ENCODE measurements around the gene LYST. TPM values are rescaled to one million over a fixed set of nuclear protein-coding genes. Genes with fewer than 3 reads are reported as not detected.

The LYST gene
- total and polyA plus RNA-seq, 10 of the 15 experiments (the other 5 are each of a cell fraction or from before 2014, with no cell fraction given): 3.3 to 28.1 (median 5.6) TPM

DNA sequence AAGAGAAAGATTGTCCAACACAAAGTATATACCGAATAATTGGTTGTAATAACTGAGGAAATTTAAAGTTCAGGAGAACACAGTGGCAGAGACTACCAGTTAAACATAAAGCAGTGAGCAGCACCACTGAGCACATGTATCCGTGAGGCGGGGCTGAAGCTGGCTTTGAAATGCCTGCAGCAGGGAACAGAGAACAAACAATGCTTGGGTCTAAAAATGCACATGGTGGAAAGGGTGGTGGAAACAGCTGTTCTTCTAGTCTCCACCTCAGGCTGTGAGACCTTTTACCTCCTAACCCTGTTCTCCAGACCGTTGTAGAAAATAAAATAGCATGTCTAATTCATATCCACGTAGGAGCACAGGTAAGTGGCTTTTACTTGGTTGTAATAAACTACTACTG lies 209.4 kb downstream of the LYST start:
- no peaks in the 10 kb centered on the region for H3K4me1 ChIP-seq (ENCODE audit: control insufficient read depth, insufficient read depth, low read length)
- no peak overlapping the region for H2AFZ ChIP-seq (ENCODE audit: control insufficient read depth, low read depth, low read length)
- SMC1A ChIA-PET (ENCODE audit: uncharacterized antibody, unreplicated experiment): interaction anchor here (1.4 to 1.8 kb wide), 3 partner anchors 20 to 57 kb away, joined by 4 to 6 read pairs (median 4); no protein-coding TSS in a partner anchor
- H3K4me2 ChIP-seq (ENCODE audit: control insufficient read depth, insufficient read depth): no peak overlapping the region
- H3K79me2 ChIP-seq (ENCODE audit: control insufficient read depth, insufficient read depth, low read length): no peaks in the 10 kb centered on the region
- ATAC-seq (no peak), DNase-seq (ENCODE audit: low read depth, low spot score) (no peak), FAIRE-seq (no peak)
- 76% methylated on average over 5 of the region's 5 CpGs for WGBS (ENCODE audit: insufficient coverage, insufficient replicate concordance, low lambda C conversion rate, missing lambda C conversion rate)
- H3K27me3 ChIP-seq (replicated peaks in 1 of 2; ENCODE audit: control insufficient read depth in 2 of 2, insufficient read depth in 2 of 2, low read length in 1 of 2): no peaks in the 10 kb centered on the region
- no TSS peak for BruUV-seq (replicated peaks)
- POLR2A ChIA-PET: no interaction called here
- H3K9me3 ChIP-seq (replicated peaks; ENCODE audit: control insufficient read depth, insufficient read depth, low read length): no peaks in the 10 kb centered on the region
- intact Hi-C loops (cut with micrococcal nuclease; ENCODE audit: unreplicated experiment): no loop called here
- no peak overlapping the region for H3K9ac ChIP-seq (ENCODE audit: control insufficient read depth, insufficient read depth, low read length)
- H3K4me3 ChIP-seq: no peak overlapping the region
- CTCF ChIA-PET: interaction anchor here (1.1 to 1.5 kb wide), 3 partner anchors 127 to 186 kb away, joined by 3 to 8 read pairs (median 4); no protein-coding TSS in a partner anchor
- H3K36me3 ChIP-seq (ENCODE audit: control insufficient read depth in 2 of 2, insufficient read depth in 2 of 2, low read length in 1 of 2): no peaks in the 10 kb centered on the region
- no peaks in the 10 kb centered on the region for H4K20me1 ChIP-seq (ENCODE audit: control insufficient read depth, insufficient read depth)
- TF ChIP-seq RELA (IDR thresholded peaks at IDR 0.05; ENCODE audit: borderline replicate concordance, partially characterized antibody) (no peak), IKZF1 (conservative IDR thresholded peaks at IDR 0.05) (no peak), PAX5 (IDR thresholded peaks at IDR 0.05; ENCODE audit: borderline replicate concordance, low read depth, low read length) (no peak), FOS (IDR thresholded peaks at IDR 0.05; ENCODE audit: borderline replicate concordance, extremely low read depth, insufficient read length) (no peak), CTCF (IDR thresholded peaks at IDR 0.05 in 2 of 3, conservative IDR thresholded peaks at IDR 0.05 in 1 of 3; ENCODE audit: control insufficient read depth in 2 of 3, extremely low read depth in 1 of 3, insufficient read depth in 1 of 3, low read depth in 3 of 3, low read length in 3 of 3) (no peak), LARP7 (IDR thresholded peaks at IDR 0.05) (no peak), IKZF2 (IDR thresholded peaks at IDR 0.05) (no peak), RB1 (IDR thresholded peaks at IDR 0.05; ENCODE audit: borderline replicate concordance) (no peak), ZBTB33 (IDR thresholded peaks at IDR 0.05) (no peak)
- TF ChIP-seq, protein P1, sequence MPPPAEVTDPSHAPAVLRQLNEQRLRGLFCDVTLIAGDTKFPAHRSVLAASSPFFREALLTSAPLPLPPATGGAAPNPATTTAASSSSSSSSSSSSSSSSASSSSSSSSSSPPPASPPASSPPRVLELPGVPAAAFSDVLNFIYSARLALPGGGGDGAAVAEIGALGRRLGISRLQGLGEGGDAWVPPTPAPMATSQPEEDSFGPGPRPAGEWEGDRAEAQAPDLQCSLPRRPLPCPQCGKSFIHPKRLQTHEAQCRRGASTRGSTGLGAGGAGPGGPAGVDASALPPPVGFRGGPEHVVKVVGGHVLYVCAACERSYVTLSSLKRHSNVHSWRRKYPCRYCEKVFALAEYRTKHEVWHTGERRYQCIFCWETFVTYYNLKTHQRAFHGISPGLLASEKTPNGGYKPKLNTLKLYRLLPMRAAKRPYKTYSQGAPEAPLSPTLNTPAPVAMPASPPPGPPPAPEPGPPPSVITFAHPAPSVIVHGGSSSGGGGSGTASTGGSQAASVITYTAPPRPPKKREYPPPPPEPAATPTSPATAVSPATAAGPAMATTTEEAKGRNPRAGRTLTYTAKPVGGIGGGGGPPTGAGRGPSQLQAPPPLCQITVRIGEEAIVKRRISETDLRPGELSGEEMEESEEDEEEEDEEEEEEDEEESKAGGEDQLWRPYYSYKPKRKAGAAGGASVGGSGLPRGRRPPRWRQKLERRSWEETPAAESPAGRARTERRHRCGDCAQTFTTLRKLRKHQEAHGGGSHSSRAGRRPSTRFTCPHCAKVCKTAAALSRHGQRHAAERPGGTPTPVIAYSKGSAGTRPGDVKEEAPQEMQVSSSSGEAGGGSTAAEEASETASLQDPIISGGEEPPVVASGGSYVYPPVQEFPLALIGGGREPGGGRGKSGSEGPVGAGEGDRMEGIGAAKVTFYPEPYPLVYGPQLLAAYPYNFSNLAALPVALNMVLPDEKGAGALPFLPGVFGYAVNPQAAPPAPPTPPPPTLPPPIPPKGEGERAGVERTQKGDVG (CRISPR knock-in tag; IDR thresholded peaks at IDR 0.05): no peak
- in situ Hi-C loops (cut with MboI): no loop called here
- H3K27ac ChIP-seq (ENCODE audit: control insufficient read depth, insufficient read depth): no peak overlapping the region
- RAD21 ChIA-PET (ENCODE audit: unreplicated experiment): interaction anchor here (1.9 kb wide), 1 partner anchor 315 kb away, joined by 6 read pairs; no protein-coding TSS in a partner anchor
